CD4-positive, CD25-positive, alpha-beta regulatory T cell (primary cell): Measurements from ENCODE around the gene SETBP1. TPM values are rescaled to one million over a fixed set of nuclear protein-coding genes. Genes with fewer than 3 reads are reported as not detected.
A peak's percentile ranks its signal among the peaks of the same experiment; 100 is the strongest.

Experiments used
- ATAC-seq, 2 donors: fragments of 150-1000 bp; cut with Tn5 transposase; one replicate each; pipeline ENCODE4 v1.10.0; 2021; ENCODE audit warnings: low read depth in 2 of 2, moderate number of reproducible peaks in 2 of 2, moderate library complexity in 1 of 2
- DNase-seq, 3 donors: peaks; one replicate each; pipeline versions ENCODE4 v3.0.0 to v3.0.0-alpha.2; 2012 to 2022; ENCODE audit warnings: mixed read lengths in 1 of 3
- H3K27ac ChIP-seq: one replicate; pipeline ENCODE4 v1.7.0; 2013; ENCODE audit warnings: mild to moderate bottlenecking, low read length; ENCODE audit not compliant: insufficient read depth, poor library complexity, severe bottlenecking
- H3K27me3 ChIP-seq: one replicate; pipeline ENCODE4 v1.7.0; 2013; ENCODE audit warnings: low read length; ENCODE audit not compliant: control insufficient read depth, insufficient read depth
- H3K36me3 ChIP-seq: one replicate; pipeline ENCODE4 v1.7.0; 2013; ENCODE audit warnings: mild to moderate bottlenecking, low read length, moderate library complexity; ENCODE audit not compliant: control insufficient read depth, insufficient read depth
- H3K4me1 ChIP-seq: 2 replicates; pipeline ENCODE4 v1.7.0; 2013; ENCODE audit warnings: mild to moderate bottlenecking, low read length; ENCODE audit not compliant: insufficient read depth, control insufficient read depth, poor library complexity, severe bottlenecking
- H3K4me3 ChIP-seq: one replicate; pipeline ENCODE4 v1.7.0; 2013; ENCODE audit warnings: low read depth, mild to moderate bottlenecking, low read length, moderate library complexity
- H3K9me3 ChIP-seq, 2 experiments: 1 replicate in 1 of 2; 2 replicates in 1 of 2; pipeline ENCODE4 v1.7.0; 2013; ENCODE audit warnings: low read length in 2 of 2, mild to moderate bottlenecking in 1 of 2, moderate library complexity in 1 of 2; ENCODE audit not compliant: control insufficient read depth in 2 of 2
- H3K27ac Mint-ChIP-seq, 3 donors: one replicate each; pipeline ENCODE4 v1.8.0; 2020 to 2022; ENCODE audit warnings: mild to moderate bottlenecking in 3 of 3, mixed read lengths in 3 of 3, moderate library complexity in 2 of 3
- H3K27me3 Mint-ChIP-seq: one replicate; pipeline ENCODE4 v1.8.0; 2022; ENCODE audit warnings: mild to moderate bottlenecking, mixed read lengths
- H3K36me3 Mint-ChIP-seq: one replicate; pipeline ENCODE4 v1.8.0; 2020; ENCODE audit warnings: mixed read lengths
- H3K4me1 Mint-ChIP-seq, 4 donors: one replicate each; pipeline ENCODE4 v1.8.0; 2020 to 2022; ENCODE audit warnings: mixed read lengths in 4 of 4, mild to moderate bottlenecking in 1 of 4
- H3K4me3 Mint-ChIP-seq, 4 donors: one replicate each; pipeline ENCODE4 v1.8.0; 2020 to 2022; ENCODE audit warnings: mild to moderate bottlenecking in 4 of 4, mixed read lengths in 4 of 4, moderate library complexity in 3 of 4
- H3K9me3 Mint-ChIP-seq, 7 donors: one replicate each; pipeline ENCODE4 v1.8.0; 2020 to 2022; ENCODE audit warnings: mixed read lengths in 7 of 7, mild to moderate bottlenecking in 3 of 7, moderate library complexity in 2 of 7
- polyA plus RNA-seq, 4 donors: library from polyadenylated mRNA; unstranded; fragments of 300-500 nt; fragmentation: Illumina TruSeq; gene quantifications; one replicate each; pipeline ENCODE4 v1.2.3, GENCODE V29; 2021
- total RNA-seq: library from RNA; stranded (reverse); gene quantifications from one replicate; pipeline ENCODE4 v1.2.3, GENCODE V29; 2022

The SETBP1 gene
- total and polyA plus RNA-seq, 5 donors from 2014 or later: 0.32 to 1.6 (median 0.38) TPM; not detected in 2

DNA sequence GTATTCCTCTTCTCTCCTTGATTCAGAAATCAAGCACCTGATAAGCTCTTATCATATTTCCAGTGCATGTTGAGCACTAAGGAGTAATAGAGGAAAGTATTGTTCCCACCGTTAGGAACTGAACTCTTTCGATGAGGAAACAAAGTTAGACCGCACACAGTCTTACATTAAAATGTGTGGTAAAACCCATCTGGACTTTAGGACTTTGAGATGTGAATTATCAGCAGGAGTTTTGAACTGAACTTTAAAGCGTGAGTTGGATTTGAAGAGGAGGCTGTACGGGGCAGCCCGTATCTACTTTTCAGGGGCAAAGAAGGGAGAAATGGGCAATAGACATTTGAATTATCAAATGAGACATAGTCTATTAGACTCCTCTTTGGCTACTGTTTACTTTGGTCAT is 134.4 kb downstream of the SETBP1 start:
- no peaks in the 10 kb centered on the region for H3K27me3 Mint-ChIP-seq
- H3K27ac Mint-ChIP-seq: no peak overlapping the region
- Histone ChIP-seq H3K9me3 (no peaks in the 10 kb centered on the region), H3K36me3 (no peaks in the 10 kb centered on the region), H3K4me3 (no peak overlapping the region), H3K27ac (no peak overlapping the region), H3K4me1 (no peaks in the 10 kb centered on the region), H3K27me3 (no peaks in the 10 kb centered on the region)
- no peak for DNase-seq
- H3K4me3 Mint-ChIP-seq: no peak overlapping the region
- peaks cover 3 to 6% (median 4%) of the 10 kb centered on the region in 4 donors for H3K4me1 Mint-ChIP-seq
- peaks cover 0 to 2% (median 0%) of the 10 kb centered on the region in 7 donors for H3K9me3 Mint-ChIP-seq
- no peak for ATAC-seq
- no peaks in the 10 kb centered on the region for H3K36me3 Mint-ChIP-seq

- Histone ChIP-seq H3K4me3 (no peak overlapping the region), H3K36me3 (no peaks in the 10 kb centered on the region), H3K27me3 (no peaks in the 10 kb centered on the region), H3K4me1 (no peaks in the 10 kb centered on the region), H3K27ac (no peak overlapping the region), H3K9me3 (no peaks in the 10 kb centered on the region)
- Mint-ChIP-seq H3K27ac (no peak overlapping the region), H3K27me3 (no peaks in the 10 kb centered on the region), H3K4me1 (peaks cover 3 to 6% (median 4%) of the 10 kb centered on the region in 4 donors), H3K36me3 (no peaks in the 10 kb centered on the region), H3K4me3 (no peak overlapping the region), H3K9me3 (peaks cover 0 to 2% (median 0%) of the 10 kb centered on the region in 7 donors)
- DNase-seq: no peak
- ATAC-seq: no peak
These were observed 135.4 kb downstream of the SETBP1 start for GRCh38 chr18:44816050-44816449.

- H3K4me1 Mint-ChIP-seq: peaks cover 3 to 6% (median 4%) of the 10 kb centered on the region in 4 donors
- no peaks in the 10 kb centered on the region for H3K27me3 ChIP-seq
- peaks cover 0 to 2% (median 0%) of the 10 kb centered on the region in 7 donors for H3K9me3 Mint-ChIP-seq
- no peaks in the 10 kb centered on the region for H3K9me3 ChIP-seq
- no peaks in the 10 kb centered on the region for H3K4me1 ChIP-seq
- no peak overlapping the region for H3K4me3 Mint-ChIP-seq
- no peak overlapping the region for H3K27ac Mint-ChIP-seq
- no peak overlapping the region for H3K27ac ChIP-seq
- no peak for DNase-seq
- H3K4me3 ChIP-seq: no peak overlapping the region
- no peaks in the 10 kb centered on the region for H3K27me3 Mint-ChIP-seq
- no peaks in the 10 kb centered on the region for H3K36me3 ChIP-seq
- ATAC-seq: no peak
- no peaks in the 10 kb centered on the region for H3K36me3 Mint-ChIP-seq
These were observed 135.8 kb downstream of the SETBP1 start for GRCh38 chr18:44816477-44816876.

DNA sequence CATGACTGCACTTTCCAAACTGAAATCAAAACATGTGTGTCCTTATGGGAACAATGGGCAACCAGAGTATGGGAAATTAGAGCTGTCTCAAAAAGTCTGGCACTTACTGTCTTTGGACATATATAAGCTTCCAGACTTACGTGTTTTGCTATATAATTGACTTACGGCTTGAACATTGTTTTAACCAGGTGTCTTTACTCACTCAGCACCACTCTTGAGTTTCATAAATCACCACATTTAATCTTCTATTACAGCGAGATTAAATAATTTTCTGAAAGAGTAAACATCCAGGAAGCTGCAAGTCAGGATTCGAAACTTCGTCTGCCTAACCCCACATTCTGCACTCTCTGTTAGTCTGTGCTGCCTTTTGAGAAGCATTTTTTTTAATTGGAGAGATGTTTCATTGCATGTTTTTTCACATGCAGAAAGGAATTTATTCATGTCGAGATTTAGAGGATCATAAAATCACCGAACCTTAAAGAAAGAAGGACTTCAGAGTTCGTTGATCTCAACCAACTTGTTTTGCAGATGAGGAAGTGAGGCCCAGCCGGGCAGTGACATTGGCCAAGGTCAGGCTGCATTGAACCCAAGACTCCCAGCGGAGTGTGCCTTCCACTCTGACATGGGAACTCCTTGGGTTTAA is 137.3 kb downstream of the SETBP1 start:
- Histone ChIP-seq H3K4me3 (no peak overlapping the region), H3K27ac (no peak overlapping the region), H3K4me1 (no peaks in the 10 kb centered on the region), H3K27me3 (no peaks in the 10 kb centered on the region), H3K36me3 (no peaks in the 10 kb centered on the region), H3K9me3 (no peaks in the 10 kb centered on the region)
- ATAC-seq (no peak), DNase-seq (no peak)
- Mint-ChIP-seq H3K9me3 (peaks cover 0 to 2% (median 0%) of the 10 kb centered on the region in 7 donors), H3K27ac (no peak overlapping the region), H3K36me3 (no peaks in the 10 kb centered on the region), H3K4me1 (peaks cover 3 to 6% (median 4%) of the 10 kb centered on the region in 4 donors), H3K4me3 (no peak overlapping the region), H3K27me3 (no peaks in the 10 kb centered on the region)

DNA sequence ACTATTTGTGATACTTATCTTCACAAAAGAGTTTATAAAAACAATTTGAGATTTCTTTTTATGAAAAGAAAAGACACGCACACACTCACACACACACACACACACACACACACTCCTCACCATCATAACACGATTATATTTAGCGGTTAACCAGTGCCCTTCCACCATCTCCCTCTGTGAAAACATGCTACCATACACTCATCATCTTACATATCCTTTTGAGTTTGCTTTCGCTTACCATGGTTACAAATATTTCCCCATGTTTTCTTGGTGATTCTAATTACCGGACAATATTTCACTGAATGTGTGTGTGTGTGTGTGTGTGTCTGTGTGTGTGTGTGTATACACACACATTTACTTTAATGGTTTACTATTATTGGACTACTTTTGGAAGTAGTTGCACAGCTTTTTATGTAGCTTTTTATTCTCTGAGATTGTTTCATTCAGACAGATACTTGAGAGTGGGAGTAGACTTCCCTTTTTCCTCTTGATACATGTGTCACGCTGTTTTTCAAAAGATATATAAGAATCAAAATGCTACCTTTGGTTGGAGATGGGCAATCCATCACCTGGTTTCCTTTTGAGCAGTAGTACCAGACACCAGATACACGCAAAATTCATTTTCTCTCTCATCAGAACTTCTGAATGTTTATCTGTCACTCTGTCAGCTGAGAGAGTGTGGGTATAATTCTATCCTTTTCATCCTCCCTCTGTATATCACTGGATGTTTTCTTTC is 138.1 kb downstream of the SETBP1 start:
- DNase-seq (no peak), ATAC-seq (peak; percentile 37)
- peaks cover 3 to 6% (median 4%) of the 10 kb centered on the region in 4 donors for H3K4me1 Mint-ChIP-seq
- Histone ChIP-seq H3K4me3 (no peak overlapping the region), H3K27me3 (no peaks in the 10 kb centered on the region), H3K27ac (no peak overlapping the region), H3K4me1 (no peaks in the 10 kb centered on the region), H3K36me3 (no peaks in the 10 kb centered on the region), H3K9me3 (no peaks in the 10 kb centered on the region)
- no peaks in the 10 kb centered on the region for H3K27me3 Mint-ChIP-seq
- H3K4me3 Mint-ChIP-seq: peak overlapping the region in 1 of 4 donors; percentile 5
- no peak overlapping the region for H3K27ac Mint-ChIP-seq
- H3K9me3 Mint-ChIP-seq: peaks cover 0 to 2% (median 0%) of the 10 kb centered on the region in 7 donors
- H3K36me3 Mint-ChIP-seq: no peaks in the 10 kb centered on the region

GRCh38 chr18:44819944-44820510 is 139.3 kb downstream of the SETBP1 start:
- Histone ChIP-seq H3K27me3 (no peaks in the 10 kb centered on the region), H3K4me3 (no peak overlapping the region), H3K36me3 (no peaks in the 10 kb centered on the region), H3K4me1 (no peaks in the 10 kb centered on the region), H3K9me3 (no peaks in the 10 kb centered on the region), H3K27ac (no peak overlapping the region)
- H3K27me3 Mint-ChIP-seq: no peaks in the 10 kb centered on the region
- ATAC-seq (no peak), DNase-seq (no peak)
- no peaks in the 10 kb centered on the region for H3K36me3 Mint-ChIP-seq
- H3K9me3 Mint-ChIP-seq: peaks cover 0 to 2% (median 0%) of the 10 kb centered on the region in 7 donors
- peaks cover 3 to 6% (median 4%) of the 10 kb centered on the region in 4 donors for H3K4me1 Mint-ChIP-seq
- H3K4me3 Mint-ChIP-seq: no peak overlapping the region
- no peak overlapping the region for H3K27ac Mint-ChIP-seq

- H3K4me1 Mint-ChIP-seq: peaks cover 3 to 6% (median 4%) of the 10 kb centered on the region in 4 donors
These were observed 141.2 kb downstream of the SETBP1 start for GRCh38 chr18:44821924-44822323.

More at GRCh38 chr18:44821924-44822323, 141.2 kb downstream of the SETBP1 start:
- Histone ChIP-seq H3K4me3 (no peak overlapping the region), H3K27ac (no peak overlapping the region), H3K27me3 (no peaks in the 10 kb centered on the region), H3K4me1 (no peaks in the 10 kb centered on the region), H3K9me3 (no peaks in the 10 kb centered on the region), H3K36me3 (no peaks in the 10 kb centered on the region)
- H3K27ac Mint-ChIP-seq: no peak overlapping the region
- ATAC-seq (no peak), DNase-seq (no peak)
- H3K27me3 Mint-ChIP-seq: peaks cover 6% of the 10 kb centered on the region
- peaks cover 0 to 2% (median 0%) of the 10 kb centered on the region in 7 donors for H3K9me3 Mint-ChIP-seq
- no peaks in the 10 kb centered on the region for H3K36me3 Mint-ChIP-seq
- no peak overlapping the region for H3K4me3 Mint-ChIP-seq
